GM12874 (cell line): Measurements from ENCODE around the gene CTLA4.

Source experiments
- CTCF ChIP-seq: IDR thresholded peaks from 2 replicates; pipeline ENCODE4 v1.5.1; 2011; ENCODE audit warnings: low read depth, mild to moderate bottlenecking, control low read depth, low read length, moderate library complexity; ENCODE audit not compliant: insufficient read depth

Gene CTLA4

GRCh38 chr2:203880557-203881125, 13.1 kb downstream of the CTLA4 start:
- TF ChIP-seq CTCF, result no peak

- no peak for TF ChIP-seq CTCF
Measured at GRCh38 chr2:203882551-203882950, 15.0 kb downstream of the CTLA4 start.

GRCh38 chr2:203886661-203887151, 19.1 kb downstream of the CTLA4 start:
- no peak for TF ChIP-seq CTCF

GRCh38 chr2:203887677-203888076, 20.1 kb downstream of the CTLA4 start:
- TF ChIP-seq CTCF, result no peak

- no peak for TF ChIP-seq CTCF
Measured at GRCh38 chr2:203889542-203889941, 22.0 kb downstream of the CTLA4 start.

GRCh38 chr2:203889944-203890343, 22.4 kb downstream of the CTLA4 start:
- TF ChIP-seq CTCF, result no peak

- TF ChIP-seq CTCF, result no peak
Measured at GRCh38 chr2:203890733-203891132, 23.2 kb downstream of the CTLA4 start.
